ENCODE data around the gene CAMK2N1. TPM values are rescaled to one million over a fixed set of nuclear protein-coding genes. Genes with fewer than 3 reads are reported as not detected.

The CAMK2N1 gene
- total RNA-seq = 30.5 and 33.8 TPM in 2 replicates

DNA sequence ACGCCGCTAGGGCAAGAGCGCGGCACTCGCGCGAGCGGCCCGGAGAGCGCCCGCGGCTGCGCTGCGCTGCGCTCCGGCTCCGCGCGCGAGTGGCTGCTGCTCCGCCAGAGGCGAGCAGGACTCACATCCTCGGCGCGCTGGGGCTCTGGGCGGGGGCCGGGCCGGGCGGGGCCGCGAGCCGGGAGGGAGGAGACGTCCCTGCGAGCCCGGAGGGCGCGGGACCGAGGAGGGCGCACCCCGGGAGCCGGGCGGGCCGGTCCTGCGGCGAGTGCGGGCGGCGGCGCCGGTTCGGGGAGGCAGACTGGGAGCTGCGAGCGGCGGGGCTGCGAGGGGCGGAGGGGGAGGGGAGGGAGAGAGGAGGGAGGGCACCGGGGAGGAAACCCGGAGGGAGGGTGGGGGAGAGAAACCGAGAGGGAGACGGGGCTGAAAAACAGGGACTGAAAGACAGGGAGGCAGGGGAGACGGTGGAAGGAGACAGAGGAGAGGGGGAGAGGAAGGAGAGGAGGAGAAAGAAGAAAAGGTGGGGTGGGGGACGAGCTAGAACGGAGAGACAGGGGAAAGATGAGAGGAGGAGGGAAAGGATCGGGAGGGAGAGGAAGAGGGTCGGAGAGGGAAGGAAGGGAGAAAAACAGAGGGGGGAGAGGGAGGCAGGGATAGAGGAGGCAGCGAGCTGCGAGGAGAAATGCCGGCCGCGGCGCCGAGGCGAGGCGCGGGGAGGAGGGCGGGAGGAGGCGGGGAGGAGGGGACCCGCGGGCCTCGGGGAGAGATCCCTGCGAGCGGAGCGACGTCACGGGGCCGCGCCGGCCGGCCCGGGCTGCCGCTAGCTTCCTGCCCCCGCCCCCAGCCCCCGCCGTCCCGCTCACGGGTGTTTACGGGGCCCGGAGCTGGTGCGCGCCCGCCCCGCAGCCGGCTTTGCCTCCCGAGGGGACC is at the start of gene CAMK2N1:
TSS of gene CAMK2N1 (minus strand) at position 684 of the 930 bp plus-strand sequence. CDS start 831 bp downstream, outside the sequence.

DNA sequence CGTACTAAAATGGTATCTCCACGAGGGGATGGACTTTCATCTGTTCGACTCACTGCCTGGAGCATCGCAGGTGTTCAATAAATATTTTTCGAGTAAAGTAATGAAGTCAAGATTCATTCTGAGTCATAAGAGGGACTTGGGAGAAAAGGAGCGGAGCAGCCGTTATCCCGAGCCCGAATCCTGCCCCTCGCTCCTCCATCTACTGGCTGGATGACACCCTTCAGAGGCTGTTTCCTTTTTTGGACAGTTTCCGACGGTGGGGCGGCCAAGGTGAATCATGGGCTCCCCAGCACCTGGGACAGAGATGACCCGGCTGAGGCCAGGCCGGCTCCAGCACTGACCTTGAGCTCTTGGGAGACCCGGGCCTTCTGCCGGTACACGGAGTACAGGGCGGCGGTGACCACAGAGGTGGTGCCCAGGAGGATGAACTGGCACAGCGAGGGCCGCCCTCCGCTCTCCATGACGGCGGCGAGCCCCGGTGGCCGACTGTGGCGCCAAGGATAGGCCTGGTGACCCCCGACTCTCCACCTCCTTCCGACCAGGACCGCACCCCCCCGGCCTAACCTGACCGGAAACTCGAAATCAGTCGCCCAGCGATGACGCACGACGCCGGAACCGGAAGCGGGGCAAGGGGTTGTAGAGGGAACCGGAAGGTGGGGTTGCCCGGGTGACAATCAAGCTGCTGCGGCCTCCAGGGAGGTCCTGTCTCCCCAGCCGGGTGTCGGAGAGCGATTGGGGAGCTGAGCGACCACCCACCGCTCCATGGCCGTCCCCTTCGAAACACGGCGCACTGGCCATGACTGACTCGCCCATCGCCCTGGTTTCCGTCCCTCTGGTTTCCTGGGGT is 21.8 kb upstream of the CAMK2N1 start, which contains the start of gene MUL1:
TSS of gene MUL1 (minus strand) at position 588 of the 847 bp plus-strand sequence. CDS start at position 461, 127 bp downstream.

Other genes starting within 250 kb of the CAMK2N1 start
- not detected in 2 replicates for gene VWA5B1, start 195.3 kb downstream of the CAMK2N1 start, total RNA-seq
- 36.8 and 37.9 TPM in 2 replicates for gene MUL1, start 21.9 kb upstream of the CAMK2N1 start, total RNA-seq
- 0.16 TPM in 1 of 2 replicates, not detected in the other for gene FAM43B, start 66.4 kb upstream of the CAMK2N1 start, total RNA-seq
- gene CDA, start 102.9 kb upstream of the CAMK2N1 start, total RNA-seq = 0.32 and 1.5 TPM in 2 replicates
- 90.7 and 104 TPM in 2 replicates for gene PINK1, start 147.2 kb upstream of the CAMK2N1 start, total RNA-seq
- gene DDOST, start 175.2 kb upstream of the CAMK2N1 start, total RNA-seq = 250 and 254 TPM in 2 replicates
- 0.32 and 0.61 TPM in 2 replicates for gene KIF17, start 231.8 kb upstream of the CAMK2N1 start, total RNA-seq
- gene SH2D5, start 246.5 kb upstream of the CAMK2N1 start, total RNA-seq = 2.1 and 4.9 TPM in 2 replicates